Panc1 (cell line): Measurements from ENCODE around the gene PDZD8. TPM values are rescaled to one million over a fixed set of nuclear protein-coding genes. Genes with fewer than 3 reads are reported as not detected.

ENCODE experiments used
- ATAC-seq: fragments of 200-7000 bp; cut with Tn5 transposase; 2 replicates; pipeline ENCODE4 v1.9.1; 2020; ENCODE audit warnings: mild to moderate bottlenecking, moderate library complexity
- BruUV-seq: library from RNA; stranded (reverse); fragments of 400-500 nt; replicated peaks from 2 replicates; lab custom pipeline; 2021; lab: Mats Ljungman, UMichigan
- CTCF ChIA-PET: fragments of 300-600 bp; sonication (Branson Sonifier 250); formaldehyde crosslinking; loops from one replicate; lab custom pipeline; 2022; ENCODE audit warnings: antibody characterized with exemption; lab: Charles Lee
- POLR2A ChIA-PET: fragments of 300-600 bp; sonication (Branson Sonifier 250); formaldehyde crosslinking; loops from one replicate; lab custom pipeline; 2022; ENCODE audit warnings: antibody characterized with exemption; lab: Charles Lee
- DNase-seq: peaks from one replicate; pipeline ENCODE4 v3.0.0-alpha.2; 2010; ENCODE audit warnings: low read depth, low spot score
- H3K27ac ChIP-seq: 2 replicates; pipeline ENCODE4 v1.5.1; 2011; ENCODE audit warnings: mild to moderate bottlenecking, low read length, inconsistent platforms
- H3K27me3 ChIP-seq: fragments of 200-500 bp; sonication (Bioruptor generic); 2 replicates; pipeline ENCODE4 v1.6.0; 2014; ENCODE audit warnings: low read length, inconsistent platforms; ENCODE audit not compliant: control insufficient read depth, insufficient read depth
- H3K36me3 ChIP-seq: fragments of 200-500 bp; sonication (Bioruptor generic); 2 replicates; pipeline ENCODE4 v1.5.1; 2014; ENCODE audit warnings: inconsistent platforms, mild to moderate bottlenecking, low read length, moderate library complexity; ENCODE audit not compliant: control insufficient read depth, insufficient read depth
- H3K4me1 ChIP-seq: 2 replicates; pipeline ENCODE4 v1.5.1; 2011; ENCODE audit warnings: inconsistent platforms, mild to moderate bottlenecking, low read length, moderate library complexity; ENCODE audit not compliant: control insufficient read depth, insufficient read depth
- H3K4me3 ChIP-seq, 2 experiments: 2 replicates each; pipeline ENCODE4 v1.5.1; 2011 to 2012; ENCODE audit warnings: low read depth in 2 of 2, low read length in 2 of 2, mild to moderate bottlenecking in 2 of 2, inconsistent platforms in 1 of 2, moderate library complexity in 1 of 2
- H3K9me3 ChIP-seq: fragments of 200-500 bp; sonication (Bioruptor generic); 2 replicates; pipeline ENCODE4 v1.5.1; 2014; ENCODE audit warnings: low read depth, mild to moderate bottlenecking, inconsistent platforms, low read length, moderate library complexity; ENCODE audit not compliant: control insufficient read depth, insufficient read depth
- CTCF ChIP-seq: fragments of 450-650 bp; IDR thresholded peaks from 2 replicates; pipeline ENCODE4 v1.5.1; 2017; ENCODE audit warnings: mild to moderate bottlenecking
- POLR2AphosphoS5 ChIP-seq: IDR thresholded peaks from 2 replicates; pipeline ENCODE4 v1.6.1; 2012; ENCODE audit warnings: mild to moderate bottlenecking, low read depth, low read length, moderate library complexity
- REST ChIP-seq, 2 experiments: IDR thresholded peaks; 2 replicates each; pipeline ENCODE4 v1.6.1; 2011 to 2012; ENCODE audit warnings: low read depth in 2 of 2, control low read depth in 1 of 2, low read length in 1 of 2, mild to moderate bottlenecking in 1 of 2, moderate library complexity in 1 of 2; ENCODE audit not compliant: insufficient read depth in 1 of 2
- SIN3A ChIP-seq: IDR thresholded peaks from 2 replicates; pipeline ENCODE4 v1.6.1; 2012; ENCODE audit warnings: low read depth, mild to moderate bottlenecking, low read length, moderate library complexity, borderline replicate concordance; ENCODE audit not compliant: insufficient read depth
- TCF7L2 ChIP-seq: IDR thresholded peaks from 2 replicates; pipeline ENCODE4 v1.6.1; 2011; ENCODE audit warnings: mild to moderate bottlenecking, low read depth, low read length, inconsistent platforms
- in situ Hi-C: cut with HindIII; loops from 2 replicates; pipeline ENCODE4 v1.10.0; 2016; ENCODE audit warnings: low sequenced_read_pairs, low pct_unique_long_range_greater_than_20kb
- intact Hi-C: fragments of 100-400 bp; cut with micrococcal nuclease; formaldehyde crosslinking; loops from one replicate; pipeline ENCODE4 v1.10.0; 2022; ENCODE audit not compliant: unreplicated experiment
- total RNA-seq: library from RNA; stranded (reverse); gene quantifications from one replicate; pipeline ENCODE4 v1.2.1, GENCODE V29; 2021; ENCODE audit not compliant: unreplicated experiment

The PDZD8 gene
- total RNA-seq, 1 experiment from 2014 or later: 44.7 TPM

GRCh38 chr10:117421985-117422384 lies 46.7 kb upstream of the PDZD8 start:
- TF ChIP-seq REST (IDR thresholded peaks at IDR 0.05; ENCODE audit: insufficient read depth in 1 of 2, low read depth in 2 of 2, low read length in 1 of 2): no peak
- TF ChIP-seq SIN3A: no peak
- no peak for TF ChIP-seq CTCF
- TF ChIP-seq TCF7L2: no peak
- no peak for TF ChIP-seq POLR2AphosphoS5
- H3K9me3 ChIP-seq: no peaks in the 10 kb centered on the region
- no peaks in the 10 kb centered on the region for H3K4me1 ChIP-seq
- H3K27ac ChIP-seq: no peak overlapping the region
- no peak for ATAC-seq
- BruUV-seq: no TSS peak
- intact Hi-C loops: no loop called here
- no peaks in the 10 kb centered on the region for H3K27me3 ChIP-seq
- DNase-seq: no peak
- in situ Hi-C loops: no loop called here
- no peaks in the 10 kb centered on the region for H3K36me3 ChIP-seq
- ChIA-PET POLR2A (no interaction called here), CTCF (no interaction called here)
- no peak overlapping the region for H3K4me3 ChIP-seq

- DNase-seq (no peak), ATAC-seq (no peak)
- no peaks in the 10 kb centered on the region for H3K4me1 ChIP-seq
- ChIA-PET CTCF (no interaction called here), POLR2A (no interaction called here)
- TF ChIP-seq TCF7L2: no peak
- no peak for TF ChIP-seq CTCF
- TF ChIP-seq SIN3A: no peak
- TF ChIP-seq POLR2AphosphoS5: no peak
- TF ChIP-seq REST (IDR thresholded peaks at IDR 0.05; ENCODE audit: insufficient read depth in 1 of 2, low read depth in 2 of 2, low read length in 1 of 2): no peak
- no peak overlapping the region for H3K4me3 ChIP-seq
- intact Hi-C loops: no loop called here
- no peaks in the 10 kb centered on the region for H3K36me3 ChIP-seq
- H3K27ac ChIP-seq: no peak overlapping the region
- in situ Hi-C loops: no loop called here
- no peaks in the 10 kb centered on the region for H3K9me3 ChIP-seq
- no TSS peak for BruUV-seq
- no peaks in the 10 kb centered on the region for H3K27me3 ChIP-seq
Observed at GRCh38 chr10:117420768-117421167, 45.5 kb upstream of the PDZD8 start.
